GM18868 (cell line): ENCODE data around the gene JAKMIP1.

Source experiments
- ATAC-seq: cut with Tn5 transposase; IDR thresholded peaks from one replicate; pipeline ENCODE4 v1.9.1; 2021; ENCODE audit warnings: mild to moderate bottlenecking, moderate library complexity; ENCODE audit not compliant: unreplicated experiment

JAKMIP1 gene

GRCh38 chr4:6204871-6205566 is 4.7 kb upstream of the JAKMIP1 start:
- no peak for ATAC-seq

DNA sequence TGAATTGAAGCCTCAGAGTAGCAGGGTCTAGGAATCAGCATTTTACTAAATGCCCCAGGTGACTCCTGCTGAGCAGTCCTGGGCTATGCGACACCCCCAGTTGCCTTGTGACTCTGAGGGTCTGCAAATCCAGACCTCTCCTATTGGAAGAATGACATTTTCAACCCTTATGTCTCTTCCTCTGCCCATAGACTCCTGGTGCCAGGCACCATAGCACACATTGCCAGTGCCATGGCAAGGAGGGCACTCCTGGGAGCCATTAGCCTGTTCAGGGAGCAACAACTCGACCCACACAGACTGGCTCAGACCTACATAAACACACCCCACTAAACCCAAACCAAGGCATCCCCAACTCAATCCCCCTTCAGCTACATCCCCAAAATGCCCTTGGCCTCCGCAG is 3.7 kb upstream of the JAKMIP1 start:
- no peak for ATAC-seq

DNA sequence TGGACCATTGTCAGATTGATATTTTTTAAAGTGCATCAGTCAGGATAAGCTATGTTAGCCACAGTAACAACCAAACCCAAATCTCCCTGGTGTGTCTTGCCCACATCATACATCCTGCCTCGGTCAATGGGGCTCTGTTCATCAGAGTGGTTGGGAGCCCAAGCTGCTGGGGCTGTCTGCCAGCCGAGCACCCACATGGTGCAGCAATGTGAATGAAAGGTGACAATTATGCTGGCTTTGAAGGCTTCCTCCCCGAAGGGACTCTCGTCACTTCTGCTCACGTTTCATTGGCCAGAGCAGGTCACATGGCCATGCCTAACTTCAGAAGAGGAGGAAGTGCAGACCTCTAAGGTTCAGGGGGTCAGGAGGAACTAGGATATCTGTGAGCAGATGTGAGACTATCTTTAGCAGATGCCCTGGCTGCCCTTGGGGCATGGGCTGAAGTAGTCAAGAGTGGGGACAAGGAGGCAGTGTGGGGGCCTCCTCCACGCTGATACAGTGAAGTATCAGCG is 1.3 kb upstream of the JAKMIP1 start:
- ATAC-seq, result no peak

GRCh38 chr4:6200922-6201362 is 593 bp upstream of the JAKMIP1 start:
- no peak for ATAC-seq

- ATAC-seq, result no peak
Observed at GRCh38 chr4:6199422-6199921, 877 bp downstream of the JAKMIP1 start.

DNA sequence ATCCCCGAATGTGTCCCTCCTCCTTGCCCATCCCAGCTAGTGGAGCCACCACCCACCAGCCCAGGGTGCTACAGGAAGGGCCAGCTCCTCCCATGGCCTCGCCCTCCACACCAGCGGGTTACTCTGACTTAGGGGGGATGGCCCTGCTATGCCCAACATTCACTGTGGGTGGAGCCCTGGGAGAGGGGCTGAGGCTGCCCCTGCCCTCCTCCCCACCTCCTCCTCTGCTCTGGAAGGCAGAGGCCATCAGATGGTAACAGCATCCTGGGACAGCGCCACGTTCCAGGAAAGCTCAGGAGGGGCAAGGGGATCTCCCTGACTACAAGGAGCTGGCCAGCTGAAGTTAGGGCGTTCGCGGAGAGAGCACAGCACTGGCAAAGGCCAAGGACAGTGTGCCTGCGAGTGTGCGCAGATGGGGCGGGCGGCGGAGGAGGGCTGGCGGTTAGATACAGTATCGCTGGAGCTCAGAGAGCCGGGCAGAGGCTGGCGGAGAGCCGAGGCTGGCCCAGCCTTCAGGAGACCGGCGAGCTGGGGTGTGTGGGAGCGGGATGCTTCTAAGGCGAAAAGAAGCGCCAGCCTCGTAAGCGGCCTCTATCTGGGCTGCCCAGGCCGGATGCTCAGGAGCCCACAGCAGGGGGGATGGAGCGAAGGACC is 1.5 kb downstream of the JAKMIP1 start:
- ATAC-seq, result no peak

DNA sequence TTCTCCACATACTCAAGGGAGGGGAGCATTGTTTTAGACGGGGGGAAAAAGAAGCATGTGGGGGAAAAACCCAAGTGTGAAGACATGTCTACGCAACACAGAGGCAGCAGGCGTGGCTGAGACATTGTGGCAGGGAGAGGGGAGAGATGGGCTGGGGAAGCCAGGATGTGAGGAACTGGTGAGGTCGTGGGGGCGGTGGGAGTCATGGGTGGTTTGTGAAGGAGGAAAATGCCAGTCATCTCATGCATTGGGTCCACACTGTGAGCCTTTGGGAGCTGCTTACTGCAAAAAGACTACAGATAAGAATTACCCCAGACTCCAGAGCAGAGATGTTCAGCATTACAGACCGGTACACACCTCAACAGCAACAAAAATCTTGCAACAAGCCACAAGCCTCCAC is 2.1 kb downstream of the JAKMIP1 start:
- ATAC-seq, result no peak

DNA sequence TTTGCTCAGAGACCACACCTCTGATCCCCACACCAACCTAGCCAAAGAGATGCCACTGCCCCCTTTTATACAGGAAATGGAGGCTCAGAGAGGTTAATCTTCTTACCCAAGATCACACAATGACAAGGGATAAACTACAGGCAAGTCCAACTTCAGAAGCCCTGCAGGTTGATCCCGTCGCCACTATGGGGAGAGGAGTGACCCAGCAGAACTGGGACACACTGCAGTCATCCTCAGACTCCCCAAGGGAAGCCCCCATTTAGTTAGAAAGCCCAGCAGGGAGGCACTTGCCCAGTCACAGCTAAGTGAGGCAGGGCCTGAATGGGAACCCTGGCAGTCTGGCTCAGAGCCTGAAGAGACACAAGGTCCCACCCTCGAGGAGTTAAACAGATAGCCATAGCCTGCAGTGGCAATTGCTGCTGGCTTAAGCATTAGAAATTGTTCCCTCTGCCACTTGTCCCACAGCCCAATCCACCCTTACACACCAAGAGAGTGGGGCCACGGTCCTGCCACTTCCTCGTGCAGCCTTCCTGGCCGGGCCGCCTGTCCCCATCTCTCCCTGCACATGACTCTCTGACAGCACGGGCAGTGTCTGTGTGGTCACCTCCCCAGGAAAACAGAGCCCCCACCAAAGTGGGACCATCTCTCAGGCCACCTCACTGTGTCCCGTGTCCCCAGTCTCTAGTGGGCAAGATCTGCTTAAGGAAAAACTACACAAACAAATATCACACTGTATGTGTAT is 2.7 kb downstream of the JAKMIP1 start:
- no peak for ATAC-seq

GRCh38 chr4:6196871-6197270 is 3.5 kb downstream of the JAKMIP1 start:
- ATAC-seq, result no peak

GRCh38 chr4:6196324-6196723 is 4.0 kb downstream of the JAKMIP1 start:
- ATAC-seq, result no peak

DNA sequence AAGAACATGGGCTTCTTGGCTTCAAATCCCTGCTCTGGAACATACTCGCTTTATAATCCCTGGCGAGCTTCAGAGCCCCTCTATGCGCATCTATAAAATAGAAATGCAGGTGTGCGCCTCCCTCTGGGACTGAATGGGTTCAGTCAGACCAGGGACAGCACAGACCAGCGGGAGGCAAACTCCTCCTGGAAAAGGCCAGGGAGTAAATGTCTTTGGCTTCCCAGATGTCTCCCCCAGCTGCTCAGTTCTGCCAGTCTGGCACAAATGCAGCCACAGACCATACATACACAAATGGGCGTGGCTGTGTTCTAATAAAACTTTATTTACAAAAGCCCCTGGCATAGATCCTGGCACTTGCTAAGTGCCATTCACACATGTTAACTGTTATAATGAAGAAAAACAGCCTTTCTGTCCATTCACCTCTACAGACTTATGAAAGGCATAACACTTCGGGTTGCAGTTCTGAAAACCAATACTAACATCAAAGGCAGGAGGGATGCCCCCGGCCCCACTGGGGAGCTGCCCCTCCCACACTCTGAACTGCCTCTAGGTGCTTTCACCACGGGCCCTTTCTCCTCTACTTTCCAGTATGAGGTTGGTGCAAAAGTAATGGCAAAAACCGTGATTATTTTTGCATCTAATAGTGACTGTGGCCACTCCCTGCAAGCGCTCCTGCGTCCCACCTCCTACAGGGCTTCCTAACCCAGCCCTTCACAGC is 4.6 kb downstream of the JAKMIP1 start:
- no peak for ATAC-seq

DNA sequence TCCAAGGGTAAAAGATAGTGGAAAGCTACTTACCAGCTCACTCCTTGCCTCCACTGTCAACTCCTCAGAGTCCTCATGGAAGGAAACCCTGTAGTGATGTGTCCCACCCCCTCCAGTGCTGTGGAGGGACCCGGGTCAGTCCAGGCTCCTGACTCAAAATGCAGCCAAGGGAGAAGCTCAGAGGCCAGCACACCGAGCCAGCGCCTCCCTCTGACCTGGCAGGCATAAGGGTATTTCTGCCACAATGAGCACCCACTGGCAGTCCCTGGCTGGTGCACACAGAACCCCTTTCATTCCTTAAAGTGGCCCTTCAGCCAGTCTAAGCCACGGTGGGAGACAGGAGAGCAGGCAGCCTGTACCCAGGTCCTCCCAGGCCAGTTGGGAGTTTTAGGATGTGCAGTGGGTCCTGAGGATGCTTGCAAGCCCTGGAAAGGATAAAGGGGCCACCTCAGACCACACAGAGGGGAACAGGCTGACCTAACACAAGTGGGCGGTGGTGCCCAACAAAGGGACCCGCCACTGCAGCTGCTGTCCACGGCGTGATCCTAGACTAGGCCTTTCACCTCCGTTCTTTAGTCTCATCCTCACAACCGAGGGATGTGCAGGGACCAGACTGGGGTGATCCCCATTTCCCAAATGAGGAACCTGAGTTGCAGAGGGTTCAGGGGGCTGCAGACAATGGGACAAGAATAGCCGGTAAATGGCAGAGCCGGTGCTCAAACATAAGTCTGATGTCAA is 5.7 kb downstream of the JAKMIP1 start:
- no peak for ATAC-seq

DNA sequence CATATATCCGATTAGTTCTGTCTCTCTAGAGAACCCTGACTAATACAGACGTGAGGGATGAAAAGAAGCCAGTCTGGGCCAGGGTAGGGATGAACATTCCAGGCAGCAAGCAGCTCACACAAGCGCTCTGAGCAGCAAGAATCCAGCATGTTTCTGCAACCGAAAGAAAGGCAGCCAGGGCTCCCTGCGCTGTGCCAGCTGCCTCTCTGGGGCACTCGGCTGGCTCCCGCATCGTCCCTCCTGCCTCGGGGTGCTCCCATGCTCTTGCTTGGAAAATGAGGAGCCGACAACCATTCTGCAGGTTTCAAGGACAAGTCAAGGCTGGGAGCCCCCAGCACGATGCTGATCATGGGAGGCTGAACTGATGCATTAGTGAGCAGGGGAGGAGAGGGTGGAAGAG is 7.0 kb downstream of the JAKMIP1 start:
- ATAC-seq, result no peak

DNA sequence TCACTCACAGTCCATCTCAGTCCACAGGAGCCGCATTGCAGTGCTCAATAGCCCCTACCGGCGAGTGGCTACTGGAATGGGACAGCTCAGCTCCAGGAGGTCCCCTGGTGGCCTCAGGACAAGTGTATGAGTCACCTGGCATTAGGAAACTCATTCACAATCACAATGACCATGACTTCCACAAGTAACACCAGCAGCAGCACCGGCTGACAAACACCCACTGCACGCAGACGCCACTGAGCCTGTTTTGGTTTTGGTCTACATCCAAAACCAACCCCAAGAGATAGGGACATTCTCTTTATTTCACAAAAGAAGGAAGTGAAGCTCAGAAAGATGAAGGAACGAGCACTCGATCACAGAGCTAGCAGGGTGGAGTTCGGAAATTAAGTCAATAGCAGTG is 8.1 kb downstream of the JAKMIP1 start:
- no peak for ATAC-seq

DNA sequence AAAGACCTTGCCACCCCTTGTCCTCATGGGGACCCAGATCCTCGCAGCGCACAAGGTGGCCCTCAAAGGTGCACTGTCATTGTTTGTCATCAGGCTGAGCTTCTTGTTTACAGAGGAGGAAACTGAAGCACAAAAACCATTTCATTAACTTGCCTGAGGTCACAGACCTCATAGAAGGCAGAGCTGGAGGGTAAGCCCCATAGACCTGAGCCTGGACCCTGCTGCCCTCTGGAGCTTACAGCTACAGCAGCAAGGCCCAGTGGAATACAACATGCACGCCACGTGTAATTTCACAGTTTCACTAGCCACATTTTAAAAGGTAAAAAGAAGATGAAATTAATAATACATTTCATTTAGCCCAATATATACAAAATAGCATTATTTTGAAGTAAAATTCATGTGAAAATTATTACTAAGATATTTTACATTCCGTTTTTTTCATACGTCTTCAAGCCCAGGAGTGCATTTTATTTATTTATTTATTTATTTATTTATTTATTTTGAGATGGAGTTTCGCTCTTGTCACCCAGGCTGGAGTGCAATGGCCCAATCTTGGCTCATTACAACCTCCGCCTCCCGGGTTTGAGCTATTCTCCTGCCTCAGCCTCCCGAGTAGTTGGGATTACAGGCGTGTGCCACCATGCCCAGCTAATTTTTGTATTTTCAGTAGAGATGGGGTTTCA is 8.8 kb downstream of the JAKMIP1 start:
- no peak for ATAC-seq

GRCh38 chr4:6190486-6190885 is 9.9 kb downstream of the JAKMIP1 start:
- ATAC-seq, result no peak

- ATAC-seq, result no peak
Observed at GRCh38 chr4:6189511-6189910, 10.8 kb downstream of the JAKMIP1 start.

- no peak for ATAC-seq
Observed at GRCh38 chr4:6188687-6189305, 11.6 kb downstream of the JAKMIP1 start.

- ATAC-seq, result no peak
Observed at GRCh38 chr4:6184169-6184568, 16.2 kb downstream of the JAKMIP1 start.
